Nephron progenitor cell (in vitro differentiated cells): ENCODE data around the gene LEKR1.
A peak's percentile ranks its signal among the peaks of the same experiment; 100 is the strongest.

ENCODE experiments used
- DNase-seq: peaks from one replicate; pipeline ENCODE4 v3.0.0; 2021
- H3K27ac Mint-ChIP-seq: 2 replicates; pipeline ENCODE4 v1.8.0; 2021; ENCODE audit warnings: mild to moderate bottlenecking, moderate library complexity, mixed read lengths
- H3K27me3 Mint-ChIP-seq: 2 replicates; pipeline ENCODE4 v1.8.0; 2021; ENCODE audit warnings: mild to moderate bottlenecking, low read depth, mixed read lengths; ENCODE audit not compliant: poor library complexity
- H3K36me3 Mint-ChIP-seq: 2 replicates; pipeline ENCODE4 v1.8.0; 2021; ENCODE audit warnings: low read depth, mixed read lengths
- H3K4me1 Mint-ChIP-seq: 2 replicates; pipeline ENCODE4 v1.8.0; 2021; ENCODE audit warnings: mixed read lengths
- H3K4me3 Mint-ChIP-seq: 2 replicates; pipeline ENCODE4 v1.8.0; 2021; ENCODE audit warnings: mild to moderate bottlenecking, moderate library complexity, mixed read lengths
- H3K9me3 Mint-ChIP-seq: 2 replicates; pipeline ENCODE4 v1.8.0; 2021; ENCODE audit warnings: mild to moderate bottlenecking, moderate library complexity, mixed read lengths
- TF ChIP-seq, protein P1 (sequence below): fragments of 200-600 bp; sonication (generic); IDR thresholded peaks from 2 replicates; pipeline ENCODE4 v1.5.0; 2021; ENCODE audit warnings: antibody characterized with exemption

The LEKR1 gene

GRCh38 chr3:157078811-157079185 lies 252.6 kb downstream of the LEKR1 start:
- Mint-ChIP-seq H3K27me3 (no peaks in the 10 kb centered on the region), H3K27ac (no peak overlapping the region), H3K36me3 (no peaks in the 10 kb centered on the region), H3K4me3 (no peak overlapping the region), H3K4me1 (peaks cover 78% of the 10 kb centered on the region), H3K9me3 (no peaks in the 10 kb centered on the region)
- DNase-seq, result no peak
- TF ChIP-seq, protein P1, sequence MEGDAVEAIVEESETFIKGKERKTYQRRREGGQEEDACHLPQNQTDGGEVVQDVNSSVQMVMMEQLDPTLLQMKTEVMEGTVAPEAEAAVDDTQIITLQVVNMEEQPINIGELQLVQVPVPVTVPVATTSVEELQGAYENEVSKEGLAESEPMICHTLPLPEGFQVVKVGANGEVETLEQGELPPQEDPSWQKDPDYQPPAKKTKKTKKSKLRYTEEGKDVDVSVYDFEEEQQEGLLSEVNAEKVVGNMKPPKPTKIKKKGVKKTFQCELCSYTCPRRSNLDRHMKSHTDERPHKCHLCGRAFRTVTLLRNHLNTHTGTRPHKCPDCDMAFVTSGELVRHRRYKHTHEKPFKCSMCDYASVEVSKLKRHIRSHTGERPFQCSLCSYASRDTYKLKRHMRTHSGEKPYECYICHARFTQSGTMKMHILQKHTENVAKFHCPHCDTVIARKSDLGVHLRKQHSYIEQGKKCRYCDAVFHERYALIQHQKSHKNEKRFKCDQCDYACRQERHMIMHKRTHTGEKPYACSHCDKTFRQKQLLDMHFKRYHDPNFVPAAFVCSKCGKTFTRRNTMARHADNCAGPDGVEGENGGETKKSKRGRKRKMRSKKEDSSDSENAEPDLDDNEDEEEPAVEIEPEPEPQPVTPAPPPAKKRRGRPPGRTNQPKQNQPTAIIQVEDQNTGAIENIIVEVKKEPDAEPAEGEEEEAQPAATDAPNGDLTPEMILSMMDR, result no peak

- Mint-ChIP-seq H3K36me3 (no peaks in the 10 kb centered on the region), H3K9me3 (no peaks in the 10 kb centered on the region), H3K4me3 (peak overlapping the region; percentile 60), H3K4me1 (peaks cover 78% of the 10 kb centered on the region), H3K27ac (peak overlapping the region; percentile 97), H3K27me3 (no peaks in the 10 kb centered on the region)
- TF ChIP-seq, protein P1, result no peak
- peak; percentile 27 for DNase-seq
Observed at GRCh38 chr3:157079676-157080369, 253.7 kb downstream of the LEKR1 start.

GRCh38 chr3:157081626-157082210 lies 255.6 kb downstream of the LEKR1 start:
- no peaks in the 10 kb centered on the region for H3K36me3 Mint-ChIP-seq
- peak overlapping the region; percentile 79 for H3K27ac Mint-ChIP-seq
- H3K9me3 Mint-ChIP-seq, result no peaks in the 10 kb centered on the region
- TF ChIP-seq, protein P1, result peak; percentile 95
- no peaks in the 10 kb centered on the region for H3K27me3 Mint-ChIP-seq
- H3K4me1 Mint-ChIP-seq, result peaks cover 75% of the 10 kb centered on the region
- peak overlapping the region; percentile 37 for H3K4me3 Mint-ChIP-seq
- DNase-seq, result peak; percentile 100

- Mint-ChIP-seq H3K27me3 (no peaks in the 10 kb centered on the region), H3K27ac (no peak overlapping the region), H3K4me3 (peak overlapping the region; percentile 37), H3K4me1 (peaks cover 75% of the 10 kb centered on the region), H3K36me3 (no peaks in the 10 kb centered on the region), H3K9me3 (no peaks in the 10 kb centered on the region)
- no peak for DNase-seq
- TF ChIP-seq, protein P1, result no peak
Observed at GRCh38 chr3:157082305-157082982, 256.3 kb downstream of the LEKR1 start.

DNA sequence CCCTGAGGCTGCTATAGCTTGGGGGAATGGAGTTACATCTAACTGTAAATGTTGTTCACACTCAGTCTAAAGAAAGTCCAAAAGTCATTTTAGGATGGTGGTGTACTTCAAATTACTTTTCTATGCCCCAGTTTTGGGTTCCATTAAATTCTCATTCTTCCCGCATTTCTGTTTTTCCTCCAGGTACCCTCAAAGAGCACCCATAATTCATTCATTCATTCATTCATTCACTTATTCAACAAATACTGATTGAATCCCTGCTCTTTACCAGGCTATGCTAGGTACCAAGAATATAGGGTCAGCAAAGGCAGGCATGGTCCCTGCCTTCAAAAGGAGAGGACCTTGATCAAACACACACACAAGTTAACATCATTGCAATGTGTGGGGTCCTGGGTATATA lies 257.7 kb downstream of the LEKR1 start:
- Mint-ChIP-seq H3K4me1 (peaks cover 73% of the 10 kb centered on the region), H3K9me3 (no peaks in the 10 kb centered on the region)

More for the DNA sequence above, 257.7 kb downstream of the LEKR1 start:
- H3K27me3 Mint-ChIP-seq, result no peaks in the 10 kb centered on the region
- H3K36me3 Mint-ChIP-seq, result no peaks in the 10 kb centered on the region
- TF ChIP-seq, protein P1, result no peak
- no peak overlapping the region for H3K4me3 Mint-ChIP-seq
- H3K27ac Mint-ChIP-seq, result no peak overlapping the region
- DNase-seq, result no peak
